ENCODE results near the gene ZC3H12C. TPM values are rescaled to one million over a fixed set of nuclear protein-coding genes. Genes with fewer than 3 reads are reported as not detected.

Gene ZC3H12C
- total and polyA plus RNA-seq, 2 of the 13 experiments (the other 11 are each of a cell fraction or from before 2014, with no cell fraction given), result 2.4 to 5.7 TPM

- ChIA-PET CTCF (ENCODE audit: low intra/inter-chr PET ratio, low total read pairs) (no interaction called here), POLR2A (no interaction called here)
- no peaks in the 10 kb centered on the region for H4K20me1 ChIP-seq (ENCODE audit: insufficient read depth, low read length)
- ATAC-seq (no peak), DNase-seq (ENCODE audit: low spot score) (no peak), FAIRE-seq (no peak)
- no peak overlapping the region for H3K4me3 ChIP-seq (replicated peaks in 1 of 3; ENCODE audit: insufficient read depth in 1 of 3, low read depth in 2 of 3, low read length in 3 of 3)
- intact Hi-C loops (cut with micrococcal nuclease; ENCODE audit: unreplicated experiment), result no loop called here
- no TSS peak for BruUV-seq (replicated peaks)
- H3K9ac ChIP-seq (ENCODE audit: insufficient read depth, low read depth, low read length), result no peak overlapping the region
- H3K27me3 ChIP-seq (ENCODE audit: control insufficient read depth in 1 of 2, insufficient read depth in 2 of 2, low read length in 2 of 2), result peaks cover 2 to 20% of the 10 kb centered on the region in 2 experiments; a peak in 3 of 5 replicates
- TF ChIP-seq NFAT5 (CRISPR knock-in tag; IDR thresholded peaks at IDR 0.05) (no peak), ZNF737 (CRISPR knock-in tag; IDR thresholded peaks at IDR 0.05; ENCODE audit: borderline replicate concordance) (no peak), CENPBD1 (CRISPR knock-in tag; IDR thresholded peaks at IDR 0.05; ENCODE audit: borderline replicate concordance, low read depth) (no peak), RAD51 (IDR thresholded peaks at IDR 0.05; ENCODE audit: borderline replicate concordance) (no peak), ZNF331 (CRISPR knock-in tag; IDR thresholded peaks at IDR 0.05) (no peak), ZNF441 (CRISPR knock-in tag; IDR thresholded peaks at IDR 0.05; ENCODE audit: borderline replicate concordance) (no peak), ZNF550 (CRISPR knock-in tag; IDR thresholded peaks at IDR 0.05; ENCODE audit: borderline replicate concordance) (no peak), KDM5A (IDR thresholded peaks at IDR 0.05; ENCODE audit: borderline replicate concordance, low read length) (no peak), ESRRA (CRISPR knock-in tag; IDR thresholded peaks at IDR 0.05; ENCODE audit: low read depth) (no peak), ZBTB21 (CRISPR knock-in tag; IDR thresholded peaks at IDR 0.05) (no peak), DPF2 (CRISPR knock-in tag; IDR thresholded peaks at IDR 0.05; ENCODE audit: borderline replicate concordance, low read depth) (no peak)
- H3K79me2 ChIP-seq (ENCODE audit: insufficient read depth, low read length), result no peaks in the 10 kb centered on the region
- no peaks in the 10 kb centered on the region for H3K36me3 ChIP-seq (replicated peaks in 1 of 2; ENCODE audit: control insufficient read depth in 1 of 2, insufficient read depth in 2 of 2, low read length in 2 of 2)
- peaks cover 9% of the 10 kb centered on the region for H3K4me1 ChIP-seq (ENCODE audit: insufficient read depth, low read length)
- in situ Hi-C loops (cut with HindIII; ENCODE audit: extremely low pct_ligation_motif_present, low pct_unique_long_range_greater_than_20kb), result no loop called here
- no peak overlapping the region for H3K27ac ChIP-seq (ENCODE audit: extremely low read length, insufficient read depth, low read length)
- 52% methylated on average over 5 of the region's 5 CpGs for WGBS (ENCODE audit: low lambda C conversion rate)
- no peaks in the 10 kb centered on the region for H3K9me3 ChIP-seq (ENCODE audit: low read length)
- H2AFZ ChIP-seq (ENCODE audit: low read length), result no peak overlapping the region
- no peak overlapping the region for H3K4me2 ChIP-seq (ENCODE audit: low read depth, low read length)
Observed at GRCh38 chr11:110088535-110089344, 4.5 kb upstream of the ZC3H12C start.
